GM12892 (cell line): ENCODE data around the gene NSD2.

Source experiments
- POLR2A ChIP-seq: IDR thresholded peaks from 2 replicates; pipeline ENCODE4 v1.6.1; 2011; ENCODE audit warnings: low read depth, low read length, control low read depth
- POLR2AphosphoS5 ChIP-seq: IDR thresholded peaks from 2 replicates; pipeline ENCODE4 v1.6.1; 2011; ENCODE audit warnings: low read depth, low read length, control low read depth
- TAF1 ChIP-seq: IDR thresholded peaks from 2 replicates; pipeline ENCODE4 v1.6.1; 2011; ENCODE audit warnings: low read depth, mild to moderate bottlenecking, control low read depth, low read length, borderline replicate concordance

- TF ChIP-seq POLR2A (no peak), POLR2AphosphoS5 (no peak), TAF1 (no peak)
These were observed 117.1 kb downstream of the NSD2 start for GRCh38 chr4:1988327-1988724.
